Activated T-helper 1 cell treated with anti-CD3 and anti-CD28 coated beads, Interleukin-2, amount 50 U/mL, for 16 hours (primary cell): ENCODE results near the gene FKBP8.

ENCODE experiments used
- DNase-seq, 2 donors: peaks; one replicate each; pipeline ENCODE4 v3.0.0-alpha.2; 2020; ENCODE audit warnings: low read depth in 1 of 2, low spot score in 1 of 2

FKBP8 gene

GRCh38 chr19:18503337-18503970 lies 39.9 kb downstream of the FKBP8 start:
- DNase-seq, result no peak

GRCh38 chr19:18502638-18503294 lies 40.6 kb downstream of the FKBP8 start:
- no peak for DNase-seq

- DNase-seq, result no peak
Measured at GRCh38 chr19:18502246-18502637, 41.1 kb downstream of the FKBP8 start.

- no peak for DNase-seq
Measured at GRCh38 chr19:18501832-18502231, 41.5 kb downstream of the FKBP8 start.

GRCh38 chr19:18501351-18501750 lies 42.0 kb downstream of the FKBP8 start:
- DNase-seq, result no peak

GRCh38 chr19:18500799-18501198 lies 42.6 kb downstream of the FKBP8 start:
- DNase-seq, result no peak

GRCh38 chr19:18500376-18500775 lies 43.0 kb downstream of the FKBP8 start:
- DNase-seq, result no peak

GRCh38 chr19:18499055-18499775 lies 44.2 kb downstream of the FKBP8 start:
- DNase-seq, result no peak

GRCh38 chr19:18496980-18497256 lies 46.5 kb downstream of the FKBP8 start:
- DNase-seq, result no peak

GRCh38 chr19:18496167-18496979 lies 47.0 kb downstream of the FKBP8 start:
- DNase-seq, result peak; percentile 47 to 50

- DNase-seq, result no peak
Measured at GRCh38 chr19:18495204-18495911, 48.0 kb downstream of the FKBP8 start.

- no peak for DNase-seq
Measured at GRCh38 chr19:18494267-18494607, 49.1 kb downstream of the FKBP8 start.

- DNase-seq, result no peak
Measured at GRCh38 chr19:18493440-18494266, 49.7 kb downstream of the FKBP8 start.

- no peak for DNase-seq
Measured at GRCh38 chr19:18491995-18492953, 51.1 kb downstream of the FKBP8 start.

GRCh38 chr19:18490728-18491127 lies 52.6 kb downstream of the FKBP8 start:
- no peak for DNase-seq

- DNase-seq, result no peak
Measured at GRCh38 chr19:18489627-18490184, 53.7 kb downstream of the FKBP8 start.

GRCh38 chr19:18488838-18489626 lies 54.3 kb downstream of the FKBP8 start:
- no peak for DNase-seq

- no peak for DNase-seq
Measured at GRCh38 chr19:18488403-18488723, 55.0 kb downstream of the FKBP8 start.
